Trophoblast cell (in vitro differentiated cells and primary cell): ENCODE measurements around the gene KIAA0232.
A peak's percentile ranks its signal among the peaks of the same experiment; 100 is the strongest.

Experiments used
- DNase-seq, 2 donors: peaks; one replicate each; pipeline ENCODE4 v3.0.0-alpha.2; 2016
- H2AFZ ChIP-seq: 2 replicates; pipeline ENCODE4 v1.6.1; 2013; ENCODE audit warnings: low read length, moderate library complexity, mild to moderate bottlenecking; ENCODE audit not compliant: insufficient read depth, poor library complexity
- H2AK5ac ChIP-seq: 2 replicates; pipeline ENCODE4 v1.6.1; 2013; ENCODE audit warnings: mild to moderate bottlenecking, low read length
- H2BK120ac ChIP-seq: 2 replicates; pipeline ENCODE4 v1.6.1; 2013; ENCODE audit warnings: low read length, mild to moderate bottlenecking, moderate library complexity; ENCODE audit not compliant: insufficient read depth, poor library complexity
- H2BK12ac ChIP-seq: 2 replicates; pipeline ENCODE4 v1.6.1; 2013; ENCODE audit warnings: mild to moderate bottlenecking, low read length, moderate library complexity
- H2BK5ac ChIP-seq: 2 replicates; pipeline ENCODE4 v1.6.1; 2013; ENCODE audit warnings: low read length, low read depth, moderate library complexity, mild to moderate bottlenecking; ENCODE audit not compliant: poor library complexity
- H3K14ac ChIP-seq: 2 replicates; pipeline ENCODE4 v1.6.1; 2013; ENCODE audit warnings: mild to moderate bottlenecking, low read length
- H3K18ac ChIP-seq: 2 replicates; pipeline ENCODE4 v1.6.1; 2013; ENCODE audit warnings: mild to moderate bottlenecking, low read length
- H3K23ac ChIP-seq: 2 replicates; pipeline ENCODE4 v1.6.1; 2013; ENCODE audit warnings: low read length
- H3K27ac ChIP-seq: 2 replicates; pipeline ENCODE4 v1.5.1; 2013; ENCODE audit warnings: low read depth, mild to moderate bottlenecking, inconsistent platforms, low read length, moderate library complexity
- H3K27me3 ChIP-seq: 2 replicates; pipeline ENCODE4 v1.6.1; 2013; ENCODE audit warnings: inconsistent platforms, mild to moderate bottlenecking, low read length, moderate library complexity; ENCODE audit not compliant: insufficient read depth
- H3K36me3 ChIP-seq, 2 experiments: 1 replicate in 1 of 2; 2 replicates in 1 of 2; pipeline ENCODE4 v1.6.1; 2013; ENCODE audit warnings: low read length in 2 of 2, mild to moderate bottlenecking in 2 of 2, moderate library complexity in 1 of 2; ENCODE audit not compliant: insufficient read depth in 2 of 2, control insufficient read depth in 1 of 2
- H3K4ac ChIP-seq: 2 replicates; pipeline ENCODE4 v1.6.1; 2013; ENCODE audit warnings: low read depth, mild to moderate bottlenecking, low read length, moderate library complexity
- H3K4me1 ChIP-seq, 2 experiments: 1 replicate in 1 of 2; 2 replicates in 1 of 2; pipeline ENCODE4 v1.6.1; 2013; ENCODE audit warnings: low read length in 2 of 2, mild to moderate bottlenecking in 2 of 2, moderate library complexity in 1 of 2; ENCODE audit not compliant: insufficient read depth in 2 of 2, control insufficient read depth in 1 of 2
- H3K4me2 ChIP-seq: 2 replicates; pipeline ENCODE4 v1.6.1; 2013; ENCODE audit warnings: inconsistent platforms, mild to moderate bottlenecking, low read length, moderate library complexity
- H3K4me3 ChIP-seq: 2 replicates; pipeline ENCODE4 v1.5.1; 2013; ENCODE audit warnings: mild to moderate bottlenecking, low read depth, low read length, inconsistent platforms
- H3K79me1 ChIP-seq: one replicate; pipeline ENCODE4 v1.6.1; 2013; ENCODE audit warnings: low read length
- H3K79me2 ChIP-seq: 2 replicates; pipeline ENCODE4 v1.6.1; 2013; ENCODE audit warnings: low read length, mild to moderate bottlenecking; ENCODE audit not compliant: control insufficient read depth, insufficient read depth, poor library complexity
- H3K9ac ChIP-seq: 2 replicates; pipeline ENCODE4 v1.6.1; 2013; ENCODE audit warnings: mild to moderate bottlenecking, low read length
- H3K9me3 ChIP-seq: 2 replicates; pipeline ENCODE4 v1.6.1; 2013; ENCODE audit warnings: low read depth, mild to moderate bottlenecking, control low read depth, inconsistent platforms, low read length; ENCODE audit not compliant: insufficient read depth
- H4K12ac ChIP-seq: 2 replicates; pipeline ENCODE4 v1.6.1; 2013; ENCODE audit warnings: low read depth, mild to moderate bottlenecking, low read length, moderate library complexity
- H4K8ac ChIP-seq: 2 replicates; pipeline ENCODE4 v1.6.1; 2013; ENCODE audit warnings: low read depth, mild to moderate bottlenecking, low read length, moderate library complexity
- H4K91ac ChIP-seq: one replicate; pipeline ENCODE4 v1.6.1; 2013; ENCODE audit warnings: low read depth, mild to moderate bottlenecking, low read length, moderate library complexity
- WGBS: extraction: QIAGEN DNeasy Blood & Tissue Kit; methylation state at CpG from one replicate; pipeline ENCODE4 v1.1.7; 2013; ENCODE audit warnings: missing lambda C conversion rate; ENCODE audit not compliant: insufficient read length, insufficient coverage; ENCODE audit errors: extremely low coverage; 5-methylcytosine and 5-hydroxymethylcytosine counted together

KIAA0232 gene

GRCh38 chr4:6776920-6777635 lies 5.4 kb upstream of the KIAA0232 start:
- Histone ChIP-seq H4K8ac (no peak overlapping the region), H3K27ac (no peak overlapping the region), H3K14ac (no peak overlapping the region), H3K9me3 (no peaks in the 10 kb centered on the region), H3K79me2 (no peaks in the 10 kb centered on the region), H3K4me3 (no peak overlapping the region), H4K12ac (no peak overlapping the region), H2BK120ac (no peak overlapping the region), H3K27me3 (no peaks in the 10 kb centered on the region), H3K4ac (no peak overlapping the region), H3K4me2 (no peak overlapping the region), H3K9ac (no peak overlapping the region), H2AFZ (no peak overlapping the region), H3K23ac (no peak overlapping the region), H3K4me1 (peaks cover 9 to 10% of the 10 kb centered on the region in 2 experiments), H2AK5ac (no peak overlapping the region), H3K79me1 (peaks cover 2% of the 10 kb centered on the region), H2BK5ac (no peak overlapping the region), H4K91ac (no peak overlapping the region), H2BK12ac (no peak overlapping the region), H3K18ac (no peak overlapping the region), H3K36me3 (no peaks in the 10 kb centered on the region)
- no CpG with 5 or more reads among the region's 12 CpGs for WGBS
- peak; percentile 40 to 53 for DNase-seq

- Histone ChIP-seq H3K27ac (no peak overlapping the region), H3K4ac (no peak overlapping the region), H3K27me3 (no peaks in the 10 kb centered on the region), H2BK120ac (no peak overlapping the region), H3K36me3 (no peaks in the 10 kb centered on the region), H3K4me3 (no peak overlapping the region), H2AFZ (no peak overlapping the region), H3K14ac (no peak overlapping the region), H4K8ac (no peak overlapping the region), H3K79me2 (peaks cover 3% of the 10 kb centered on the region), H2BK12ac (no peak overlapping the region), H2AK5ac (no peak overlapping the region), H4K91ac (no peak overlapping the region), H3K4me2 (no peak overlapping the region), H3K4me1 (peaks cover 5 to 6% of the 10 kb centered on the region in 2 experiments), H3K23ac (no peak overlapping the region), H3K9ac (no peak overlapping the region), H2BK5ac (no peak overlapping the region), H3K18ac (no peak overlapping the region), H3K9me3 (no peaks in the 10 kb centered on the region), H4K12ac (no peak overlapping the region), H3K79me1 (peaks cover 5% of the 10 kb centered on the region)
- no peak for DNase-seq
- WGBS = no CpG with 5 or more reads among the region's 15 CpGs
These were observed 4.8 kb upstream of the KIAA0232 start for GRCh38 chr4:6777636-6778281.

- no peak overlapping the region for H3K14ac ChIP-seq
These were observed 4.1 kb upstream of the KIAA0232 start for GRCh38 chr4:6778435-6778834.

GRCh38 chr4:6779667-6780565 lies 2.6 kb upstream of the KIAA0232 start:
- Histone ChIP-seq H3K79me2 (peaks cover 14% of the 10 kb centered on the region), H2BK12ac (no peak overlapping the region), H3K36me3 (no peaks in the 10 kb centered on the region)

More at GRCh38 chr4:6778435-6778834, 4.1 kb upstream of the KIAA0232 start:
- Histone ChIP-seq H3K79me1 (peaks cover 11% of the 10 kb centered on the region), H3K79me2 (peaks cover 9% of the 10 kb centered on the region), H2AFZ (no peak overlapping the region), H2BK12ac (no peak overlapping the region), H3K4me3 (no peak overlapping the region), H3K36me3 (no peaks in the 10 kb centered on the region), H3K23ac (no peak overlapping the region), H2BK120ac (no peak overlapping the region), H2BK5ac (no peak overlapping the region), H4K91ac (no peak overlapping the region), H3K27ac (no peak overlapping the region), H3K4me2 (no peak overlapping the region), H3K9me3 (no peaks in the 10 kb centered on the region), H2AK5ac (no peak overlapping the region), H3K18ac (no peak overlapping the region), H3K4me1 (peaks cover under 1 to 1% of the 10 kb centered on the region in 2 experiments), H4K12ac (no peak overlapping the region), H4K8ac (no peak overlapping the region), H3K9ac (no peak overlapping the region), H3K4ac (no peak overlapping the region), H3K27me3 (no peaks in the 10 kb centered on the region)
- no peak for DNase-seq
- WGBS = no CpG with 5 or more reads among the region's 5 CpGs

More at GRCh38 chr4:6779667-6780565, 2.6 kb upstream of the KIAA0232 start:
- Histone ChIP-seq H2BK120ac (no peak overlapping the region), H4K12ac (no peak overlapping the region), H2AFZ (no peak overlapping the region), H3K4me2 (no peak overlapping the region), H4K8ac (no peak overlapping the region), H3K4me3 (no peak overlapping the region), H3K4ac (no peak overlapping the region), H3K18ac (no peak overlapping the region), H3K27me3 (no peaks in the 10 kb centered on the region), H3K9me3 (no peaks in the 10 kb centered on the region), H4K91ac (no peak overlapping the region), H3K4me1 (no peaks in the 10 kb centered on the region), H2AK5ac (no peak overlapping the region), H3K14ac (no peak overlapping the region), H2BK5ac (no peak overlapping the region), H3K23ac (no peak overlapping the region), H3K9ac (no peak overlapping the region), H3K27ac (no peak overlapping the region), H3K79me1 (peaks cover 11% of the 10 kb centered on the region)
- WGBS = no CpG with 5 or more reads among the region's 17 CpGs
- no peak for DNase-seq
